AG10803 (cell line): Measurements from ENCODE around the gene CLSTN1.

Experiments
- DNase-seq: peaks from one replicate; pipeline ENCODE4 v3.0.0; 2010; ENCODE audit warnings: low read depth
- H3K4me3 ChIP-seq: 2 replicates; pipeline ENCODE4 v1.5.1; 2011; ENCODE audit warnings: mild to moderate bottlenecking, low read length, control low read depth
- CTCF ChIP-seq: conservative IDR thresholded peaks from 2 replicates; pipeline ENCODE4 v1.5.1; 2011; ENCODE audit warnings: mild to moderate bottlenecking, low read length, control low read depth, inconsistent platforms

Gene CLSTN1

GRCh38 chr1:9840176-9840575, 16.4 kb upstream of the CLSTN1 start:
- DNase-seq = no peak
- TF ChIP-seq CTCF = no peak

GRCh38 chr1:9838946-9839345, 15.2 kb upstream of the CLSTN1 start:
- no peak overlapping the region for H3K4me3 ChIP-seq
- DNase-seq = no peak

More at GRCh38 chr1:9840176-9840575, 16.4 kb upstream of the CLSTN1 start:
- H3K4me3 ChIP-seq = no peak overlapping the region

GRCh38 chr1:9836632-9836960, 12.8 kb upstream of the CLSTN1 start:
- no peak for DNase-seq
- H3K4me3 ChIP-seq = no peak overlapping the region
- no peak for TF ChIP-seq CTCF

More at GRCh38 chr1:9838946-9839345, 15.2 kb upstream of the CLSTN1 start:
- TF ChIP-seq CTCF = no peak

GRCh38 chr1:9835758-9836631, 12.2 kb upstream of the CLSTN1 start:
- no peak overlapping the region for H3K4me3 ChIP-seq
- TF ChIP-seq CTCF = no peak
- peak; percentile 32 for DNase-seq

GRCh38 chr1:9835404-9835757, 11.6 kb upstream of the CLSTN1 start:
- H3K4me3 ChIP-seq = no peak overlapping the region
- no peak for TF ChIP-seq CTCF
- no peak for DNase-seq

GRCh38 chr1:9833632-9834031, 9.9 kb upstream of the CLSTN1 start:
- no peak for TF ChIP-seq CTCF
- no peak for DNase-seq
- H3K4me3 ChIP-seq = no peak overlapping the region

GRCh38 chr1:9827558-9828185, 3.9 kb upstream of the CLSTN1 start:
- peak; percentile 17; the same call in 1 of the 2 replicates for TF ChIP-seq CTCF
- no peak overlapping the region for H3K4me3 ChIP-seq
- no peak for DNase-seq
